ENCODE data around the gene ARL5C.
"Not testable (repeated sequence)": the region's sequence is repeated elsewhere in the genome, so short reads cannot be mapped to it uniquely, and the experiment has no call there.

DNA sequence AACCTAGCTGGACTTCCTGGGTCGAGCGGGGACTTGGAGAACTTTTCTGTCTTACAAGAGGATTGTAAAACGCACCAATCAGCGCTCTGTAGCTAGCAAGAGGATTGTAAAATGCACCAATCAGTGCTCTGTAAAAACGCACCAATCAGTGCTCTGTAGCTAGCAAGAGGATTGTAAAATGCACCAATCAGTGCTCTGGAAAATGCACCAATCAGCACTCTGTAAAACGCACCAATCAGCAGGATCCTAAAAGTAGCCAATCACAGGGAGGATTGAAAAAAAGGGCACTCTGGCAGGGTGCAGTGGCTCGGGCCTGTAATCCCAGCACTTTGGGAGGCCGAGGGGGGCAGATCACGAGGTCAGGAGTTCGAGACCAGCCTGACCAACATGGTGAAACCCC, 2.5 kb upstream of the ARL5C start:
- TF ChIP-seq, protein P1, sequence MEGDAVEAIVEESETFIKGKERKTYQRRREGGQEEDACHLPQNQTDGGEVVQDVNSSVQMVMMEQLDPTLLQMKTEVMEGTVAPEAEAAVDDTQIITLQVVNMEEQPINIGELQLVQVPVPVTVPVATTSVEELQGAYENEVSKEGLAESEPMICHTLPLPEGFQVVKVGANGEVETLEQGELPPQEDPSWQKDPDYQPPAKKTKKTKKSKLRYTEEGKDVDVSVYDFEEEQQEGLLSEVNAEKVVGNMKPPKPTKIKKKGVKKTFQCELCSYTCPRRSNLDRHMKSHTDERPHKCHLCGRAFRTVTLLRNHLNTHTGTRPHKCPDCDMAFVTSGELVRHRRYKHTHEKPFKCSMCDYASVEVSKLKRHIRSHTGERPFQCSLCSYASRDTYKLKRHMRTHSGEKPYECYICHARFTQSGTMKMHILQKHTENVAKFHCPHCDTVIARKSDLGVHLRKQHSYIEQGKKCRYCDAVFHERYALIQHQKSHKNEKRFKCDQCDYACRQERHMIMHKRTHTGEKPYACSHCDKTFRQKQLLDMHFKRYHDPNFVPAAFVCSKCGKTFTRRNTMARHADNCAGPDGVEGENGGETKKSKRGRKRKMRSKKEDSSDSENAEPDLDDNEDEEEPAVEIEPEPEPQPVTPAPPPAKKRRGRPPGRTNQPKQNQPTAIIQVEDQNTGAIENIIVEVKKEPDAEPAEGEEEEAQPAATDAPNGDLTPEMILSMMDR (conservative IDR thresholded peaks at IDR 0.05; ENCODE audit: low read length), result not testable (repeated sequence)
- TF ChIP-seq EZH2phosphoT487 (IDR thresholded peaks at IDR 0.05; ENCODE audit: borderline replicate concordance, low read depth, low read length), result not testable (repeated sequence)
